ENCODE measurements around the gene MEOX1. TPM values are rescaled to one million over a fixed set of nuclear protein-coding genes. Genes with fewer than 3 reads are reported as not detected.
A peak's percentile ranks its signal among the peaks of the same experiment; 100 is the strongest.

The MEOX1 gene
- total RNA-seq, 1 donor, result 6.0 TPM

- no peak for TF ChIP-seq CTCF (IDR thresholded peaks at IDR 0.05; ENCODE audit: insufficient read depth, low read depth, low read length)
- H3K4me3 ChIP-seq (ENCODE audit: low read depth, low read length), result no peak overlapping the region
- DNase-seq (ENCODE audit: low read depth), result no peak
Measured at GRCh38 chr17:43599046-43599395, 62.7 kb downstream of the MEOX1 start.

- no peak for DNase-seq (ENCODE audit: low read depth)
- no peak overlapping the region for H3K4me3 ChIP-seq (ENCODE audit: low read depth, low read length)
- no peak for TF ChIP-seq CTCF (IDR thresholded peaks at IDR 0.05; ENCODE audit: insufficient read depth, low read depth, low read length)
Measured at GRCh38 chr17:43598357-43599045, 63.2 kb downstream of the MEOX1 start.

- TF ChIP-seq CTCF (IDR thresholded peaks at IDR 0.05; ENCODE audit: insufficient read depth, low read depth, low read length), result no peak
- H3K4me3 ChIP-seq (ENCODE audit: low read depth, low read length), result no peak overlapping the region
- DNase-seq (ENCODE audit: low read depth), result no peak
Measured at GRCh38 chr17:43597624-43598356, 63.9 kb downstream of the MEOX1 start.

GRCh38 chr17:43595466-43595865 is 66.3 kb downstream of the MEOX1 start:
- DNase-seq (ENCODE audit: low read depth), result no peak
- TF ChIP-seq CTCF (IDR thresholded peaks at IDR 0.05; ENCODE audit: insufficient read depth, low read depth, low read length), result no peak
- no peak overlapping the region for H3K4me3 ChIP-seq (ENCODE audit: low read depth, low read length)

- TF ChIP-seq CTCF (IDR thresholded peaks at IDR 0.05; ENCODE audit: insufficient read depth, low read depth, low read length), result peak; percentile 5
- DNase-seq (ENCODE audit: low read depth), result peak; percentile 80
- no peak overlapping the region for H3K4me3 ChIP-seq (ENCODE audit: low read depth, low read length)
Measured at GRCh38 chr17:43591779-43592562, 69.8 kb downstream of the MEOX1 start.

- DNase-seq (ENCODE audit: low read depth), result no peak
- no peak for TF ChIP-seq CTCF (IDR thresholded peaks at IDR 0.05; ENCODE audit: insufficient read depth, low read depth, low read length)
Measured at GRCh38 chr17:43591001-43591400, 70.7 kb downstream of the MEOX1 start.

More at GRCh38 chr17:43591001-43591400, 70.7 kb downstream of the MEOX1 start:
- no peak overlapping the region for H3K4me3 ChIP-seq (ENCODE audit: low read depth, low read length)

Small RNAs within 50 kb of the gene (small RNA-seq; reads per million reads assigned to genes)
- not detected for gene RF00017

Other genes starting within 250 kb of the MEOX1 start
- gene DHX8, start 177.9 kb downstream of the MEOX1 start, total RNA-seq, result 44.1 and 47.5 TPM in 2 replicates
- gene ETV4, start 115.6 kb downstream of the MEOX1 start, total RNA-seq, result 4.7 and 4.8 TPM in 2 replicates
- gene SOST, start 96.9 kb upstream of the MEOX1 start, total RNA-seq, result not detected in 2 replicates
- gene DUSP3, start 117.1 kb upstream of the MEOX1 start, total RNA-seq, result 79.6 and 95.9 TPM in 2 replicates
- gene CFAP97D1, start 118.5 kb upstream of the MEOX1 start, total RNA-seq, result not detected in 2 replicates
- 8.7 and 9.1 TPM in 2 replicates for gene MPP3, start 171.2 kb upstream of the MEOX1 start, total RNA-seq
- gene CD300LG, start 185.3 kb upstream of the MEOX1 start, total RNA-seq, result not detected in 2 replicates
- under 0.01 and 1.3 TPM in 2 replicates for gene MPP2, start 245.6 kb upstream of the MEOX1 start, total RNA-seq